HepG2 (cell line): ENCODE results near the gene CDKN2A. TPM values are rescaled to one million over a fixed set of nuclear protein-coding genes. Genes with fewer than 3 reads are reported as not detected.

Experiments
- ATAC-seq: fragments of 200-7000 bp; cut with Tn5 transposase; 3 replicates; pipeline ENCODE4 v1.9.1; 2020; ENCODE audit warnings: mild to moderate bottlenecking, moderate library complexity
- BruUV-seq: library from RNA; stranded (reverse); fragments of 400-500 nt; replicated peaks from 2 replicates; lab custom pipeline; 2021; lab: Mats Ljungman, UMichigan
- CTCF ChIA-PET: fragments of 300-600 bp; formaldehyde crosslinking; extraction: SDS; loops from one replicate; lab custom pipeline; 2021; ENCODE audit warnings: low total read pairs, inconsistent platforms, low intra/inter-chr PET ratio; lab: Yijun Ruan, JAX
- POLR2A ChIA-PET: fragments of 350-600 bp; sonication (Branson Sonifier 250); formaldehyde crosslinking; loops from one replicate; lab custom pipeline; 2020; ENCODE audit warnings: antibody characterized with exemption, inconsistent platforms; lab: Yijun Ruan, JAX
- DNase-seq: peaks from one replicate; pipeline ENCODE4 v3.0.0-alpha.2; 2015; ENCODE audit warnings: low spot score
- FAIRE-seq: peaks from 3 replicates; lab custom pipeline; 2011; peaks lifted over from hg19 to GRCh38; lab: Jason Lieb, UNC
- H2AFZ ChIP-seq: one replicate; pipeline ENCODE4 v1.6.1; 2011; ENCODE audit warnings: low read length, inconsistent platforms
- H3K27ac ChIP-seq: fragments of 300-600 bp; 3 replicates; pipeline ENCODE4 v1.8.0; 2011; ENCODE audit warnings: mixed run types, mild to moderate bottlenecking, mixed read lengths, low read length, inconsistent platforms; ENCODE audit not compliant: insufficient read depth; ENCODE audit errors: extremely low read length
- H3K27me3 ChIP-seq, 2 experiments: fragments of 200-600 bp in 1 of 2; 2 replicates in 1 of 2; 3 replicates in 1 of 2; pipeline versions ENCODE4 v1.6.0 to v1.8.0; 2011; ENCODE audit warnings: low read length in 2 of 2, mild to moderate bottlenecking in 2 of 2, moderate library complexity in 2 of 2, inconsistent platforms in 1 of 2; ENCODE audit not compliant: insufficient read depth in 2 of 2, control insufficient read depth in 1 of 2
- H3K36me3 ChIP-seq, 2 experiments: fragments of 200-600 bp in 1 of 2; replicated peaks in 1 of 2; 2 replicates in 1 of 2; 3 replicates in 1 of 2; pipeline versions ENCODE4 v1.5.1 to v1.8.0; 2011; ENCODE audit warnings: low read length in 2 of 2, inconsistent platforms in 1 of 2; ENCODE audit not compliant: insufficient read depth in 2 of 2, control insufficient read depth in 1 of 2
- H3K4me1 ChIP-seq: 2 replicates; pipeline ENCODE4 v1.5.1; 2012; ENCODE audit warnings: low read length, inconsistent platforms; ENCODE audit not compliant: insufficient read depth
- H3K4me2 ChIP-seq: 2 replicates; pipeline ENCODE4 v1.6.0; 2011; ENCODE audit warnings: low read depth, low read length, inconsistent platforms
- H3K4me3 ChIP-seq, 3 experiments: fragments of 200-600 bp in 1 of 3; sonication (generic), shearing (Covaris generic) in 1 of 3; replicated peaks in 1 of 3; 2 replicates each; pipeline ENCODE4 v1.5.1; 2011 to 2016; ENCODE audit warnings: low read length in 3 of 3, inconsistent platforms in 2 of 3, low read depth in 2 of 3, mild to moderate bottlenecking in 2 of 3, control low read depth in 1 of 3, mixed read lengths in 1 of 3; ENCODE audit not compliant: insufficient read depth in 1 of 3
- H3K79me2 ChIP-seq: one replicate; pipeline ENCODE4 v1.6.1; 2011; ENCODE audit warnings: low read length, inconsistent platforms; ENCODE audit not compliant: insufficient read depth
- H3K9ac ChIP-seq: 2 replicates; pipeline ENCODE4 v1.6.0; 2011; ENCODE audit warnings: mild to moderate bottlenecking, low read depth, low read length, inconsistent platforms; ENCODE audit not compliant: insufficient read depth
- H3K9me3 ChIP-seq: 2 replicates; pipeline ENCODE4 v1.5.1; 2012; ENCODE audit warnings: mild to moderate bottlenecking, low read length
- H4K20me1 ChIP-seq: 2 replicates; pipeline ENCODE4 v1.6.0; 2011; ENCODE audit warnings: inconsistent platforms, mild to moderate bottlenecking, low read length, moderate library complexity; ENCODE audit not compliant: insufficient read depth
- CREB1 ChIP-seq, 2 experiments: fragments of 450-650 bp in 1 of 2; IDR thresholded peaks; 2 replicates each; pipeline ENCODE4 v1.6.1; 2016 to 2017; ENCODE audit warnings: control low read depth in 1 of 2, mild to moderate bottlenecking in 1 of 2, missing compliant biosample characterization in 1 of 2, missing genetic modification characterization in 1 of 2
- HDAC6 ChIP-seq: fragments of 200-600 bp; sonication (generic); IDR thresholded peaks from 2 replicates; pipeline ENCODE4 v1.7.0; 2017; ENCODE audit warnings: mild to moderate bottlenecking, antibody characterized with exemption, low read length, low read depth
- HNRNPUL1 ChIP-seq: fragments of 200-400 bp; formaldehyde crosslinking; IDR thresholded peaks from 2 replicates; pipeline ENCODE4 v1.6.1; 2017; ENCODE audit warnings: low read depth, mild to moderate bottlenecking, low read length, moderate library complexity
- MTERF4 ChIP-seq: sonication (generic); formaldehyde crosslinking; IDR thresholded peaks from 2 replicates; pipeline ENCODE4 v1.8.0; 2023; ENCODE audit warnings: mild to moderate bottlenecking, missing genetic modification reagents
- RELA ChIP-seq: sonication (generic); formaldehyde crosslinking; IDR thresholded peaks from 2 replicates; pipeline ENCODE4 v1.4.0; 2020; ENCODE audit warnings: missing genetic modification reagents
- SATB2 ChIP-seq: sonication (generic); formaldehyde crosslinking; IDR thresholded peaks from 2 replicates; pipeline ENCODE4 v1.5.0; 2020; ENCODE audit warnings: missing genetic modification reagents
- SIX4 ChIP-seq: sonication (generic); formaldehyde crosslinking; IDR thresholded peaks from 2 replicates; pipeline ENCODE4 v1.4.0; 2020; ENCODE audit warnings: missing genetic modification reagents
- ZMYM4 ChIP-seq: sonication (generic); formaldehyde crosslinking; IDR thresholded peaks from 2 replicates; pipeline ENCODE4 v1.8.1; 2023; ENCODE audit warnings: mild to moderate bottlenecking, missing genetic modification reagents
- ZNF703 ChIP-seq: sonication (generic); formaldehyde crosslinking; IDR thresholded peaks from 2 replicates; pipeline ENCODE4 v1.5.1; 2020; ENCODE audit warnings: missing genetic modification reagents, mild to moderate bottlenecking, moderate library complexity, borderline replicate concordance
- ZNF879 ChIP-seq: sonication (generic); formaldehyde crosslinking; IDR thresholded peaks from 2 replicates; pipeline ENCODE4 v1.8.1; 2023; ENCODE audit warnings: missing genetic modification reagents
- WGBS: methylation state at CpG from one replicate; pipeline ENCODE4 v1.1.6; 2017; ENCODE audit warnings: low lambda C conversion rate; 5-methylcytosine and 5-hydroxymethylcytosine counted together
- in situ Hi-C: cut with HindIII; loops from 2 replicates; pipeline ENCODE4 v1.10.0; 2017; ENCODE audit warnings: low pct_unique_long_range_greater_than_20kb; ENCODE audit not compliant: extremely low pct_ligation_motif_present
- intact Hi-C: fragments of 100-400 bp; cut with micrococcal nuclease; formaldehyde crosslinking; loops from one replicate; pipeline ENCODE4 v1.10.0; 2022; ENCODE audit not compliant: unreplicated experiment
- polyA plus RNA-seq, 8 experiments: library from polyadenylated mRNA; depleted of rRNA in 3 of 8; stranded (reverse) in 7 of 8; unstranded in 1 of 8; fragments of >200 nt; fragmentation: Illumina TruSeq in 4 of 8; extraction: Trizol in 4 of 8; gene quantifications; 2 replicates each; pipeline versions ENCODE4 v1.2.1 to v1.2.3, GENCODE V29; 2011 to 2016; ENCODE audit warnings: low read depth in 4 of 8, missing spikeins in 1 of 8, mixed read lengths in 1 of 8; ENCODE audit not compliant: insufficient read depth in 1 of 8
- total RNA-seq, 5 experiments: library from RNA; depleted of rRNA; stranded (reverse); fragments of >200 nt; fragmentation: Illumina TruSeq; extraction: Trizol; gene quantifications; 2 replicates each; pipeline ENCODE4 v1.2.3, GENCODE V29; 2016; ENCODE audit warnings: low read depth in 1 of 5
- TF ChIP-seq, protein P1 (sequence below), 2 experiments: IDR thresholded peaks; 2 replicates each; pipeline ENCODE4 v1.6.1; 2011 to 2012; ENCODE audit warnings: low read length in 2 of 2, borderline replicate concordance in 1 of 2, low read depth in 1 of 2, mild to moderate bottlenecking in 1 of 2, moderate library complexity in 1 of 2
- TF ChIP-seq, protein P2 (sequence below): sonication (generic); formaldehyde crosslinking; conservative IDR thresholded peaks from 2 replicates; pipeline ENCODE4 v1.8.0; 2022; ENCODE audit warnings: mild to moderate bottlenecking, moderate library complexity, missing genetic modification reagents

Gene CDKN2A
- total and polyA plus RNA-seq, 2 of the 13 experiments (the other 11 are each of a cell fraction or from before 2014, with no cell fraction given) = 4.2 to 4.8 TPM

DNA sequence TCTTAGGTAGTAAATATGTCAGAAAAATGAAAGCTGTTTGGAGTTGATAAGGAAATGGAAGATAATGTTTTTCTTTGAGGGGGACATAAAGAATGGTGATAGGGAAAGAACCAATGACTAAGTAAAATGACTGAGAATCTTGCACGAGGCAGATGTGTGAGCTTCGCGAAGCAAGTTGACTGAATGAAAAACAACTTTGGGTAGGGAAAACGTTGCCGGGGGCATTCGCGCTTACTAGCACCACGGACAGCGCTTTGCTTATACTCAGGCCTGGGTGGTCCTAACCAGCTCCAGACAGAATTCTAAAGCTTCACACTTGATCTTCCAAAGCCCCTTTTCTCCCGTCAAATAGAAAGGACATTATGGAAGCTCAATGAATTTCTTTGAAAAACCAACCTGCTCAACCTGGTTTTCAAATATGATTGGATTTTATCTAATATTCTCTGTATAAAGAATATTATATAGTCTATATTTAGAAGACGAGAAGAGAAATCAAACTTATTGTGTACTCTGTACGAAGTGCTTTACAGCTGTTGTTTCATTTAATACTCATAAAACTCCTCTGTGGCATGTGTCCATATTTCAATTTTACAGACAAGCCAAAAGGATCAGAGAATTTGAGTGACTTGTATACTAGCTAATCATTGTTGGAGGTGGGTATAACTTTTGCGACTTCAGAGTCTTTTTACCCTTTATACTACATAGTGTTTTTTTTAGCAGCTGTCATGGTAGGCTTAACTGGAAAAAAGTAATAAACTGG, 16.9 kb upstream of the CDKN2A start (continued):
- TF ChIP-seq MTERF4 (CRISPR knock-in tag) (no peak), ZNF703 (CRISPR knock-in tag) (no peak)

DNA sequence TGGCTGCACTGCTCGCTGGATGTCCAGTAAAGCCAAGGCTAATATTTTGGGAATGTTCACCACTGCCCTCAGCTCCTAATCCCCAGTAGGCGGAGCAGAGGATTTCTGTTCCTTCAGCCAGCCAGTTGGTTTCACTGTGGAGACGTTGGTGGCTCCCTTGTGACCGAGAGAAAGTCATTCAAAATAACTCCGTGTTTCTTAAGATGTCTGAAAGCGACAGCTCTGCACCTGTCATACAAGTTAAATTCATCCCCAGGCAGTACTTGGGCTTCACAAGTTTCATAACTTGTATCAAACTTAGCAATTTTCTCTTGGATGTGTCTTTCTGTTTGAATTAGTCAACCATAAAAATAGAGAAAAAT, 15.3 kb upstream of the CDKN2A start:
- no peaks in the 10 kb centered on the region for H3K9me3 ChIP-seq
- WGBS = 1% methylated on average over 5 of the region's 6 CpGs
- no peaks in the 10 kb centered on the region for H3K27me3 ChIP-seq
- H3K4me3 ChIP-seq = peak overlapping the region; percentile 72 to 89 (median 76)
- ChIA-PET CTCF (interaction anchor here (3.7 kb wide), 1 partner anchor 196 kb away, joined by 70 read pairs; no protein-coding TSS in a partner anchor), POLR2A (interaction anchor here (0.7 to 1.9 kb wide), 9 partner anchors 10 to 229 kb away, joined by 3 to 7 read pairs (median 4); partner anchors contain the start of genes CDKN2A and CDKN2B-AS1)
- DNase-seq (no peak), ATAC-seq (no peak), FAIRE-seq (no peak)
- peaks cover 12% of the 10 kb centered on the region for H3K4me1 ChIP-seq
- 0 out of 2 replicates have a peak overlapping the region, but pooled peaks have one; percentile 40 for H3K9ac ChIP-seq
- intact Hi-C loops = loop anchor here (1.0 to 10.0 kb wide), 3 partner anchors 195 to 675 kb away; partner anchors contain the start of gene KLHL9
- H3K79me2 ChIP-seq = no peaks in the 10 kb centered on the region
- H4K20me1 ChIP-seq = no peaks in the 10 kb centered on the region
- no peak overlapping the region for H3K27ac ChIP-seq
- H3K4me2 ChIP-seq = peak overlapping the region; percentile 100
- in situ Hi-C loops = loop anchor here (5.0 kb wide), 1 partner anchor 192 kb away; no protein-coding TSS in a partner anchor
- no peaks in the 10 kb centered on the region for H3K36me3 ChIP-seq
- BruUV-seq = no TSS peak
- peak overlapping the region; percentile 76 for H2AFZ ChIP-seq
- TF ChIP-seq SIX4 (no peak), SATB2 (CRISPR knock-in tag) (no peak), CREB1 (IDR thresholded peaks at IDR 0.05) (no peak), CREB1 (CRISPR knock-in tag; IDR thresholded peaks at IDR 0.05) (0 out of 2 replicates have a peak, but pooled peaks have one; percentile 2), ZMYM4 (CRISPR knock-in tag) (0 out of 2 replicates have a peak, but pooled peaks have one; percentile 7), RELA (CRISPR knock-in tag) (0 out of 2 replicates have a peak, but pooled peaks have one; percentile 2), ZNF879 (CRISPR knock-in tag) (0 out of 2 replicates have a peak, but pooled peaks have one; percentile 46), HDAC6 (no peak), HNRNPUL1 (no peak)
- TF ChIP-seq, protein P1, sequence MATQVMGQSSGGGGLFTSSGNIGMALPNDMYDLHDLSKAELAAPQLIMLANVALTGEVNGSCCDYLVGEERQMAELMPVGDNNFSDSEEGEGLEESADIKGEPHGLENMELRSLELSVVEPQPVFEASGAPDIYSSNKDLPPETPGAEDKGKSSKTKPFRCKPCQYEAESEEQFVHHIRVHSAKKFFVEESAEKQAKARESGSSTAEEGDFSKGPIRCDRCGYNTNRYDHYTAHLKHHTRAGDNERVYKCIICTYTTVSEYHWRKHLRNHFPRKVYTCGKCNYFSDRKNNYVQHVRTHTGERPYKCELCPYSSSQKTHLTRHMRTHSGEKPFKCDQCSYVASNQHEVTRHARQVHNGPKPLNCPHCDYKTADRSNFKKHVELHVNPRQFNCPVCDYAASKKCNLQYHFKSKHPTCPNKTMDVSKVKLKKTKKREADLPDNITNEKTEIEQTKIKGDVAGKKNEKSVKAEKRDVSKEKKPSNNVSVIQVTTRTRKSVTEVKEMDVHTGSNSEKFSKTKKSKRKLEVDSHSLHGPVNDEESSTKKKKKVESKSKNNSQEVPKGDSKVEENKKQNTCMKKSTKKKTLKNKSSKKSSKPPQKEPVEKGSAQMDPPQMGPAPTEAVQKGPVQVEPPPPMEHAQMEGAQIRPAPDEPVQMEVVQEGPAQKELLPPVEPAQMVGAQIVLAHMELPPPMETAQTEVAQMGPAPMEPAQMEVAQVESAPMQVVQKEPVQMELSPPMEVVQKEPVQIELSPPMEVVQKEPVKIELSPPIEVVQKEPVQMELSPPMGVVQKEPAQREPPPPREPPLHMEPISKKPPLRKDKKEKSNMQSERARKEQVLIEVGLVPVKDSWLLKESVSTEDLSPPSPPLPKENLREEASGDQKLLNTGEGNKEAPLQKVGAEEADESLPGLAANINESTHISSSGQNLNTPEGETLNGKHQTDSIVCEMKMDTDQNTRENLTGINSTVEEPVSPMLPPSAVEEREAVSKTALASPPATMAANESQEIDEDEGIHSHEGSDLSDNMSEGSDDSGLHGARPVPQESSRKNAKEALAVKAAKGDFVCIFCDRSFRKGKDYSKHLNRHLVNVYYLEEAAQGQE (IDR thresholded peaks at IDR 0.05; ENCODE audit: borderline replicate concordance in 1 of 2, low read depth in 1 of 2, low read length in 2 of 2) = peak in 1 of 2 experiments; percentile 42; a peak in 1 of 4 replicates
- TF ChIP-seq, protein P2, sequence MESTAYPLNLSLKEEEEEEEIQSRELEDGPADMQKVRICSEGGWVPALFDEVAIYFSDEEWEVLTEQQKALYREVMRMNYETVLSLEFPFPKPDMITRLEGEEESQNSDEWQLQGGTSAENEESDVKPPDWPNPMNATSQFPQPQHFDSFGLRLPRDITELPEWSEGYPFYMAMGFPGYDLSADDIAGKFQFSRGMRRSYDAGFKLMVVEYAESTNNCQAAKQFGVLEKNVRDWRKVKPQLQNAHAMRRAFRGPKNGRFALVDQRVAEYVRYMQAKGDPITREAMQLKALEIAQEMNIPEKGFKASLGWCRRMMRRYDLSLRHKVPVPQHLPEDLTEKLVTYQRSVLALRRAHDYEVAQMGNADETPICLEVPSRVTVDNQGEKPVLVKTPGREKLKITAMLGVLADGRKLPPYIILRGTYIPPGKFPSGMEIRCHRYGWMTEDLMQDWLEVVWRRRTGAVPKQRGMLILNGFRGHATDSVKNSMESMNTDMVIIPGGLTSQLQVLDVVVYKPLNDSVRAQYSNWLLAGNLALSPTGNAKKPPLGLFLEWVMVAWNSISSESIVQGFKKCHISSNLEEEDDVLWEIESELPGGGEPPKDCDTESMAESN (CRISPR knock-in tag) = 0 out of 2 replicates have a peak, but pooled peaks have one; percentile 3
